Common myeloid progenitor, CD34-positive (primary cell): Measurements from ENCODE around the gene ORMDL3.

ENCODE experiments used
- CTCF ChIA-PET: fragments of 350-600 bp; sonication (Branson Sonifier 250); formaldehyde crosslinking; loops from one replicate; lab custom pipeline; 2021; ENCODE audit warnings: antibody characterized with exemption; lab: Charles Lee
- POLR2A ChIA-PET: fragments of 350-600 bp; sonication (Branson Sonifier 250); formaldehyde crosslinking; loops from one replicate; lab custom pipeline; 2021; ENCODE audit warnings: antibody characterized with exemption; lab: Charles Lee
- DNase-seq, 3 donors: peaks; one replicate each; pipeline versions ENCODE4 v3.0.0 to v3.0.0-alpha.2; 2013
- H3K27ac ChIP-seq, 2 experiments: 1 replicate in 1 of 2; 2 replicates in 1 of 2; pipeline ENCODE4 v1.7.0; 2013; ENCODE audit warnings: inconsistent platforms in 2 of 2, low read length in 2 of 2, mild to moderate bottlenecking in 2 of 2, low read depth in 1 of 2, moderate library complexity in 1 of 2; ENCODE audit not compliant: severe bottlenecking in 2 of 2, insufficient read depth in 1 of 2, poor library complexity in 1 of 2
- H3K27me3 ChIP-seq, 5 experiments: replicated peaks in 2 of 5; 1 replicate in 3 of 5; 2 replicates in 2 of 5; pipeline versions ENCODE4 v1.6.1 to v1.7.0; 2013; ENCODE audit warnings: low read length in 4 of 5, mild to moderate bottlenecking in 2 of 5, moderate library complexity in 2 of 5, inconsistent platforms in 1 of 5; ENCODE audit not compliant: insufficient read depth in 5 of 5, control insufficient read depth in 4 of 5
- H3K36me3 ChIP-seq, 4 experiments: 1 replicate in 2 of 4; 2 replicates in 2 of 4; pipeline versions ENCODE4 v1.6.1 to v1.7.0; 2013; ENCODE audit warnings: low read length in 3 of 4, control low read depth in 1 of 4, mild to moderate bottlenecking in 1 of 4; ENCODE audit not compliant: control insufficient read depth in 4 of 4, insufficient read depth in 4 of 4
- H3K4me1 ChIP-seq, 4 experiments: 1 replicate in 3 of 4; 2 replicates in 1 of 4; pipeline versions ENCODE4 v1.6.1 to v1.7.1; 2013; ENCODE audit warnings: low read length in 3 of 4, mild to moderate bottlenecking in 3 of 4, control low read depth in 1 of 4, inconsistent platforms in 1 of 4, moderate library complexity in 1 of 4; ENCODE audit not compliant: control insufficient read depth in 4 of 4, insufficient read depth in 4 of 4; ENCODE audit errors: control extremely low read depth in 1 of 4
- H3K4me3 ChIP-seq, 7 experiments: 1 replicate in 4 of 7; 2 replicates in 3 of 7; pipeline versions ENCODE4 v1.5.1 to v1.7.0; 2013; ENCODE audit warnings: mild to moderate bottlenecking in 7 of 7, low read length in 6 of 7, moderate library complexity in 6 of 7, inconsistent platforms in 2 of 7, low read depth in 2 of 7, control low read depth in 1 of 7; ENCODE audit not compliant: insufficient read depth in 4 of 7, control insufficient read depth in 1 of 7; ENCODE audit errors: extremely low read depth in 1 of 7
- H3K9me3 ChIP-seq, 5 experiments: 1 replicate in 4 of 5; 2 replicates in 1 of 5; pipeline versions ENCODE4 v1.6.1 to v1.7.1; 2013; ENCODE audit warnings: low read length in 4 of 5, mild to moderate bottlenecking in 2 of 5, inconsistent platforms in 1 of 5, low read depth in 1 of 5, moderate library complexity in 1 of 5; ENCODE audit not compliant: control insufficient read depth in 4 of 5, insufficient read depth in 2 of 5; ENCODE audit errors: control extremely low read depth in 1 of 5
- WGBS: methylation state at CpG from one replicate; pipeline ENCODE4 v1.1.5; 2013; ENCODE audit not compliant: insufficient coverage; 5-methylcytosine and 5-hydroxymethylcytosine counted together

Gene ORMDL3

GRCh38 chr17:39970157-39970692 lies 42.8 kb upstream of the ORMDL3 start:
- WGBS: 0% methylated on average over 1 of the region's 7 CpGs
- Histone ChIP-seq H3K4me1 (peaks cover 0 to 25% (median 0%) of the 10 kb centered on the region in 4 experiments), H3K9me3 (no peaks in the 10 kb centered on the region), H3K27me3 (peaks cover 0 to 8% (median 0%) of the 10 kb centered on the region in 5 experiments), H3K4me3 (no peak overlapping the region), H3K27ac (no peak overlapping the region), H3K36me3 (no peaks in the 10 kb centered on the region)
- DNase-seq: no peak
- ChIA-PET POLR2A (no interaction called here), CTCF (interaction anchor here (1.0 to 1.1 kb wide), 2 partner anchors 8 to 9 kb away, joined by 3 to 4 read pairs; partner anchors contain the start of gene GSDMA)

- POLR2A ChIA-PET: no interaction called here
- Histone ChIP-seq H3K27me3 (peaks cover 0 to 8% (median 0%) of the 10 kb centered on the region in 5 experiments), H3K9me3 (no peaks in the 10 kb centered on the region), H3K36me3 (no peaks in the 10 kb centered on the region), H3K4me3 (no peak overlapping the region), H3K27ac (no peak overlapping the region), H3K4me1 (peaks cover 0 to 25% (median 0%) of the 10 kb centered on the region in 4 experiments)
- DNase-seq: no peak
- WGBS: 92% methylated on average over 6 of the region's 6 CpGs
- CTCF ChIA-PET: interaction anchor here (1.0 to 1.2 kb wide), 2 partner anchors 9 to 11 kb away, joined by 3 read pairs; no protein-coding TSS in a partner anchor
These were observed 42.0 kb upstream of the ORMDL3 start for GRCh38 chr17:39969375-39969774.

GRCh38 chr17:39968761-39969160 lies 41.4 kb upstream of the ORMDL3 start:
- Histone ChIP-seq H3K4me1 (peaks cover 0 to 25% (median 0%) of the 10 kb centered on the region in 4 experiments), H3K27me3 (peaks cover 0 to 8% (median 0%) of the 10 kb centered on the region in 5 experiments), H3K27ac (no peak overlapping the region), H3K9me3 (no peaks in the 10 kb centered on the region), H3K36me3 (no peaks in the 10 kb centered on the region), H3K4me3 (no peak overlapping the region)
- POLR2A ChIA-PET: no interaction called here
- CTCF ChIA-PET: interaction anchor here (0.9 to 1.2 kb wide), 2 partner anchors 10 to 12 kb away, joined by 3 to 5 read pairs; partner anchors contain the start of gene PSMD3
- 80% methylated on average over 1 of the region's 2 CpGs for WGBS
- DNase-seq: no peak

GRCh38 chr17:39966771-39967170 lies 39.4 kb upstream of the ORMDL3 start:
- POLR2A ChIA-PET: interaction anchor here (0.6 kb wide), 1 partner anchor 182 kb away, joined by 3 read pairs; no protein-coding TSS in a partner anchor
- no peaks in the 10 kb centered on the region for H3K9me3 ChIP-seq
- no peak overlapping the region for H3K4me3 ChIP-seq
- CTCF ChIA-PET: interaction anchor here (0.6 to 14.2 kb wide), 4 partner anchors 11 to 1008 kb away, joined by 4 to 197 read pairs (median 4); partner anchors contain the start of gene PSMD3
- H3K27ac ChIP-seq: no peak overlapping the region
- no peaks in the 10 kb centered on the region for H3K36me3 ChIP-seq
- WGBS: 100% methylated on average over 4 of the region's 6 CpGs
- DNase-seq: no peak
- H3K27me3 ChIP-seq: peaks cover 0 to 8% (median 0%) of the 10 kb centered on the region in 5 experiments
- H3K4me1 ChIP-seq: peaks cover 0 to 16% (median 0%) of the 10 kb centered on the region in 4 experiments

GRCh38 chr17:39965017-39965699 lies 37.8 kb upstream of the ORMDL3 start:
- Histone ChIP-seq H3K9me3 (no peaks in the 10 kb centered on the region), H3K27ac (no peak overlapping the region), H3K27me3 (peaks cover 0 to 1% (median 0%) of the 10 kb centered on the region in 5 experiments), H3K4me3 (no peak overlapping the region), H3K36me3 (no peaks in the 10 kb centered on the region), H3K4me1 (peaks cover 0 to 8% (median 0%) of the 10 kb centered on the region in 4 experiments)
- DNase-seq: no peak
- POLR2A ChIA-PET: interaction anchor here (0.7 to 0.8 kb wide), 2 partner anchors 10 to 17 kb away, joined by 3 read pairs; no protein-coding TSS in a partner anchor
- CTCF ChIA-PET: interaction anchor here (1.9 to 14.2 kb wide), 2 partner anchors 13 to 26 kb away, joined by 4 to 197 read pairs; partner anchors contain the start of gene PSMD3
- WGBS: 93% methylated on average over 8 of the region's 8 CpGs

- no peaks in the 10 kb centered on the region for H3K27me3 ChIP-seq
- H3K4me3 ChIP-seq: no peak overlapping the region
- CTCF ChIA-PET: interaction anchor here (14.2 kb wide), 1 partner anchor 14 kb away, joined by 197 read pairs; the partner anchor contains the start of gene PSMD3
- H3K36me3 ChIP-seq: no peaks in the 10 kb centered on the region
- H3K9me3 ChIP-seq: no peaks in the 10 kb centered on the region
- H3K27ac ChIP-seq: no peak overlapping the region
- WGBS: 89% methylated on average over 6 of the region's 6 CpGs
- POLR2A ChIA-PET: no interaction called here
- no peak for DNase-seq
- H3K4me1 ChIP-seq: peaks cover 0 to 12% (median 3%) of the 10 kb centered on the region in 4 experiments
These were observed 36.4 kb upstream of the ORMDL3 start for GRCh38 chr17:39963829-39964228.
